GM18520 (cell line): ENCODE data around the gene GPANK1.

Experiments used
- ATAC-seq: cut with Tn5 transposase; IDR thresholded peaks from one replicate; pipeline ENCODE4 v1.9.1; 2021; ENCODE audit not compliant: unreplicated experiment

Gene GPANK1

GRCh38 chr6:31642798-31643570 lies 21.8 kb downstream of the GPANK1 start:
- no peak for ATAC-seq

GRCh38 chr6:31641370-31641769 lies 23.4 kb downstream of the GPANK1 start:
- ATAC-seq = no peak

GRCh38 chr6:31640612-31641011 lies 24.2 kb downstream of the GPANK1 start:
- ATAC-seq = no peak

- ATAC-seq = no peak
Measured at GRCh38 chr6:31639449-31639861, 25.3 kb downstream of the GPANK1 start.

- no peak for ATAC-seq
Measured at GRCh38 chr6:31639043-31639442, 25.8 kb downstream of the GPANK1 start.

GRCh38 chr6:31636698-31637596 lies 27.9 kb downstream of the GPANK1 start:
- no peak for ATAC-seq

- ATAC-seq = no peak
Measured at GRCh38 chr6:31634969-31635575, 29.7 kb downstream of the GPANK1 start.

- no peak for ATAC-seq
Measured at GRCh38 chr6:31634131-31634530, 30.7 kb downstream of the GPANK1 start.

GRCh38 chr6:31633447-31633846 lies 31.4 kb downstream of the GPANK1 start:
- ATAC-seq = no peak

GRCh38 chr6:31632279-31632946 lies 32.4 kb downstream of the GPANK1 start:
- no peak for ATAC-seq

GRCh38 chr6:31631681-31632278 lies 33.0 kb downstream of the GPANK1 start:
- no peak for ATAC-seq

- ATAC-seq = no peak
Measured at GRCh38 chr6:31631209-31631608, 33.6 kb downstream of the GPANK1 start.

GRCh38 chr6:31630177-31630934 lies 34.4 kb downstream of the GPANK1 start:
- no peak for ATAC-seq

- no peak for ATAC-seq
Measured at GRCh38 chr6:31629014-31629413, 35.8 kb downstream of the GPANK1 start.

GRCh38 chr6:31627690-31628287 lies 37.0 kb downstream of the GPANK1 start:
- no peak for ATAC-seq

GRCh38 chr6:31626952-31627351 lies 37.8 kb downstream of the GPANK1 start:
- no peak for ATAC-seq

GRCh38 chr6:31624070-31624469 lies 40.7 kb downstream of the GPANK1 start:
- ATAC-seq = no peak

- no peak for ATAC-seq
Measured at GRCh38 chr6:31622684-31623091, 42.1 kb downstream of the GPANK1 start.

GRCh38 chr6:31621991-31622390 lies 42.8 kb downstream of the GPANK1 start:
- no peak for ATAC-seq
